WTC11 (cell line): ENCODE data around the gene CPLANE1. TPM values are rescaled to one million over a fixed set of nuclear protein-coding genes. Genes with fewer than 3 reads are reported as not detected.

Source experiments
- ATAC-seq: fragments of 200-7000 bp; cut with Tn5 transposase; 2 replicates; pipeline ENCODE4 v1.10.0; 2021; ENCODE audit warnings: mild to moderate bottlenecking, moderate library complexity
- CTCF ChIA-PET: fragments of 300-600 bp; sonication (Branson Sonifier 250); formaldehyde crosslinking; loops from one replicate; lab custom pipeline; 2021; ENCODE audit warnings: antibody characterized with exemption; lab: Charles Lee
- POLR2A ChIA-PET: fragments of 350-600 bp; sonication (Branson Sonifier 250); formaldehyde crosslinking; loops from one replicate; lab custom pipeline; 2021; ENCODE audit warnings: antibody characterized with exemption; lab: Charles Lee
- DNase-seq: peaks from one replicate; pipeline ENCODE4 v3.0.0; 2021; ENCODE audit warnings: low spot score
- H3K27ac Mint-ChIP-seq: 2 replicates; pipeline ENCODE4 v1.8.0; 2021; ENCODE audit warnings: mixed read lengths
- H3K27me3 Mint-ChIP-seq: 2 replicates; pipeline ENCODE4 v1.8.0; 2021; ENCODE audit warnings: low read depth, mild to moderate bottlenecking, moderate library complexity, mixed read lengths
- H3K36me3 Mint-ChIP-seq: 2 replicates; pipeline ENCODE4 v1.8.0; 2021; ENCODE audit warnings: mixed read lengths
- H3K4me1 Mint-ChIP-seq: 2 replicates; pipeline ENCODE4 v1.8.0; 2022; ENCODE audit warnings: mixed read lengths
- H3K4me3 Mint-ChIP-seq: 2 replicates; pipeline ENCODE4 v1.8.0; 2021; ENCODE audit warnings: mild to moderate bottlenecking, moderate library complexity, mixed read lengths
- H3K9me3 Mint-ChIP-seq: 2 replicates; pipeline ENCODE4 v1.8.0; 2021; ENCODE audit warnings: mixed read lengths
- ATF6 ChIP-seq: sonication (generic); formaldehyde crosslinking; IDR thresholded peaks from 2 replicates; pipeline ENCODE4 v1.8.1; 2023; ENCODE audit warnings: mild to moderate bottlenecking, missing genetic modification reagents
- ELF4 ChIP-seq: sonication (generic); formaldehyde crosslinking; IDR thresholded peaks from 2 replicates; pipeline ENCODE4 v1.8.1; 2022; ENCODE audit warnings: low read depth, mild to moderate bottlenecking, moderate library complexity, missing genetic modification reagents
- ERG ChIP-seq: fragments of 250-450 bp; sonication (Bioruptor Pico); IDR thresholded peaks from 2 replicates; pipeline ENCODE4 v1.8.0; 2021; ENCODE audit warnings: mild to moderate bottlenecking
- FOXK1 ChIP-seq: sonication (generic); formaldehyde crosslinking; IDR thresholded peaks from 2 replicates; pipeline ENCODE4 v1.8.0; 2022; ENCODE audit warnings: mild to moderate bottlenecking, moderate library complexity, missing genetic modification reagents
- HMGA2 ChIP-seq: fragments of 250-450 bp; sonication (Bioruptor Pico); IDR thresholded peaks from 2 replicates; pipeline ENCODE4 v1.4.0; 2021; ENCODE audit warnings: mild to moderate bottlenecking, moderate library complexity
- NFATC4 ChIP-seq: fragments of 250-450 bp; sonication (Bioruptor Pico); IDR thresholded peaks from 2 replicates; pipeline ENCODE4 v1.9.0; 2021; ENCODE audit warnings: mild to moderate bottlenecking
- NFYB ChIP-seq: sonication (generic); formaldehyde crosslinking; conservative IDR thresholded peaks from 2 replicates; pipeline ENCODE4 v1.8.0; 2022; ENCODE audit warnings: low read depth, missing genetic modification reagents
- NR2C2 ChIP-seq: sonication (generic); formaldehyde crosslinking; IDR thresholded peaks from 2 replicates; pipeline ENCODE4 v1.8.0; 2022; ENCODE audit warnings: mild to moderate bottlenecking, missing genetic modification reagents
- PREB ChIP-seq: sonication (generic); formaldehyde crosslinking; IDR thresholded peaks from 2 replicates; pipeline ENCODE4 v1.8.1; 2022; ENCODE audit warnings: mild to moderate bottlenecking, missing genetic modification reagents, moderate library complexity, borderline replicate concordance
- TCF7 ChIP-seq: sonication (generic); formaldehyde crosslinking; IDR thresholded peaks from 2 replicates; pipeline ENCODE4 v1.8.0; 2022; ENCODE audit warnings: mild to moderate bottlenecking, low read depth, missing genetic modification reagents, moderate library complexity
- ZNF317 ChIP-seq: sonication (generic); formaldehyde crosslinking; IDR thresholded peaks from 2 replicates; pipeline ENCODE4 v1.8.1; 2023; ENCODE audit warnings: low read depth, mild to moderate bottlenecking, moderate library complexity, missing genetic modification reagents, borderline replicate concordance
- ZNF425 ChIP-seq: fragments of 250-450 bp; sonication (Bioruptor Pico); conservative IDR thresholded peaks from 2 replicates; pipeline ENCODE4 v1.9.0; 2021; ENCODE audit warnings: mild to moderate bottlenecking
- ZNF671 ChIP-seq: fragments of 250-450 bp; sonication (Bioruptor Pico); IDR thresholded peaks from 2 replicates; pipeline ENCODE4 v1.8.0; 2021; ENCODE audit warnings: mild to moderate bottlenecking
- total RNA-seq: library from RNA; stranded (reverse); gene quantifications from 3 replicates; pipeline ENCODE4 v1.2.3, GENCODE V29; 2021
- TF ChIP-seq, protein P1 (sequence below): fragments of 250-450 bp; sonication (Bioruptor Pico); IDR thresholded peaks from 2 replicates; pipeline ENCODE4 v1.9.0; 2021; ENCODE audit warnings: mild to moderate bottlenecking, borderline replicate concordance

CPLANE1 gene
- total RNA-seq, 1 experiment from 2014 or later = 4.8 TPM

DNA sequence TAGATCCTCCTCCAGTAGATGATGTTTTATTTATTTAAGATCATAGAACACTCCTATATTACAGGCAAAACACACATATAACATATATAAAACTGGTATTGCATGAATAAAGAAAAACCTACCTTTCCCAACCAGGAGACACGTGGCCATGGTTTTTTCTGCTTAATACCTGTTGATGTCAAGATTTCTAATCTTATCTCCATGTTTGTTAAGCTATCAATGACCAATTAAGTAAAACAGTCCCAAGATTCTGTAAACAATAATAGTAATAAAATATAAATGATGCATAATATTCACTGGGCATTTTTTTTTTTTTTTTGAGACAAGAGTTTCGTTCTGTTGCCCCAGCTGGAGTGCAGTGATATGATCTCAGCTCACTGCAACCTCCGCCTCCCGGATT lies 1.7 kb downstream of the CPLANE1 start (continued):
- TF ChIP-seq, protein P1, sequence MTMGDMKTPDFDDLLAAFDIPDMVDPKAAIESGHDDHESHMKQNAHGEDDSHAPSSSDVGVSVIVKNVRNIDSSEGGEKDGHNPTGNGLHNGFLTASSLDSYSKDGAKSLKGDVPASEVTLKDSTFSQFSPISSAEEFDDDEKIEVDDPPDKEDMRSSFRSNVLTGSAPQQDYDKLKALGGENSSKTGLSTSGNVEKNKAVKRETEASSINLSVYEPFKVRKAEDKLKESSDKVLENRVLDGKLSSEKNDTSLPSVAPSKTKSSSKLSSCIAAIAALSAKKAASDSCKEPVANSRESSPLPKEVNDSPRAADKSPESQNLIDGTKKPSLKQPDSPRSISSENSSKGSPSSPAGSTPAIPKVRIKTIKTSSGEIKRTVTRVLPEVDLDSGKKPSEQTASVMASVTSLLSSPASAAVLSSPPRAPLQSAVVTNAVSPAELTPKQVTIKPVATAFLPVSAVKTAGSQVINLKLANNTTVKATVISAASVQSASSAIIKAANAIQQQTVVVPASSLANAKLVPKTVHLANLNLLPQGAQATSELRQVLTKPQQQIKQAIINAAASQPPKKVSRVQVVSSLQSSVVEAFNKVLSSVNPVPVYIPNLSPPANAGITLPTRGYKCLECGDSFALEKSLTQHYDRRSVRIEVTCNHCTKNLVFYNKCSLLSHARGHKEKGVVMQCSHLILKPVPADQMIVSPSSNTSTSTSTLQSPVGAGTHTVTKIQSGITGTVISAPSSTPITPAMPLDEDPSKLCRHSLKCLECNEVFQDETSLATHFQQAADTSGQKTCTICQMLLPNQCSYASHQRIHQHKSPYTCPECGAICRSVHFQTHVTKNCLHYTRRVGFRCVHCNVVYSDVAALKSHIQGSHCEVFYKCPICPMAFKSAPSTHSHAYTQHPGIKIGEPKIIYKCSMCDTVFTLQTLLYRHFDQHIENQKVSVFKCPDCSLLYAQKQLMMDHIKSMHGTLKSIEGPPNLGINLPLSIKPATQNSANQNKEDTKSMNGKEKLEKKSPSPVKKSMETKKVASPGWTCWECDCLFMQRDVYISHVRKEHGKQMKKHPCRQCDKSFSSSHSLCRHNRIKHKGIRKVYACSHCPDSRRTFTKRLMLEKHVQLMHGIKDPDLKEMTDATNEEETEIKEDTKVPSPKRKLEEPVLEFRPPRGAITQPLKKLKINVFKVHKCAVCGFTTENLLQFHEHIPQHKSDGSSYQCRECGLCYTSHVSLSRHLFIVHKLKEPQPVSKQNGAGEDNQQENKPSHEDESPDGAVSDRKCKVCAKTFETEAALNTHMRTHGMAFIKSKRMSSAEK (CRISPR knock-in tag) = no peak
- TF ChIP-seq ZNF671 (CRISPR knock-in tag) = no peak
- no peak for TF ChIP-seq TCF7
- TF ChIP-seq ZNF425 (CRISPR knock-in tag) = no peak
- no peak for TF ChIP-seq NFATC4 (CRISPR knock-in tag)
- TF ChIP-seq NR2C2 = no peak
- no peak for TF ChIP-seq ELF4
- TF ChIP-seq PREB (CRISPR knock-in tag) = no peak

GRCh38 chr5:37247036-37247435 lies 2.1 kb downstream of the CPLANE1 start:
- ChIA-PET POLR2A (no interaction called here), CTCF (no interaction called here)
- no peaks in the 10 kb centered on the region for H3K9me3 Mint-ChIP-seq
- no peak overlapping the region for H3K27ac Mint-ChIP-seq
- H3K4me3 Mint-ChIP-seq = no peak overlapping the region
- no peaks in the 10 kb centered on the region for H3K36me3 Mint-ChIP-seq
- DNase-seq = no peak
- no peak for ATAC-seq
- H3K27me3 Mint-ChIP-seq = peaks cover 5% of the 10 kb centered on the region
- H3K4me1 Mint-ChIP-seq = peaks cover 11% of the 10 kb centered on the region
- TF ChIP-seq ERG (no peak), ZNF317 (CRISPR knock-in tag) (no peak), ATF6 (CRISPR knock-in tag) (no peak), HMGA2 (CRISPR knock-in tag) (no peak), NFYB (CRISPR knock-in tag) (no peak), FOXK1 (CRISPR knock-in tag) (no peak)
- TF ChIP-seq, all 79 proteins: peak for 0
